ENCODE results near the gene BBC3.
A peak's percentile ranks its signal among the peaks of the same experiment; 100 is the strongest.

DNA sequence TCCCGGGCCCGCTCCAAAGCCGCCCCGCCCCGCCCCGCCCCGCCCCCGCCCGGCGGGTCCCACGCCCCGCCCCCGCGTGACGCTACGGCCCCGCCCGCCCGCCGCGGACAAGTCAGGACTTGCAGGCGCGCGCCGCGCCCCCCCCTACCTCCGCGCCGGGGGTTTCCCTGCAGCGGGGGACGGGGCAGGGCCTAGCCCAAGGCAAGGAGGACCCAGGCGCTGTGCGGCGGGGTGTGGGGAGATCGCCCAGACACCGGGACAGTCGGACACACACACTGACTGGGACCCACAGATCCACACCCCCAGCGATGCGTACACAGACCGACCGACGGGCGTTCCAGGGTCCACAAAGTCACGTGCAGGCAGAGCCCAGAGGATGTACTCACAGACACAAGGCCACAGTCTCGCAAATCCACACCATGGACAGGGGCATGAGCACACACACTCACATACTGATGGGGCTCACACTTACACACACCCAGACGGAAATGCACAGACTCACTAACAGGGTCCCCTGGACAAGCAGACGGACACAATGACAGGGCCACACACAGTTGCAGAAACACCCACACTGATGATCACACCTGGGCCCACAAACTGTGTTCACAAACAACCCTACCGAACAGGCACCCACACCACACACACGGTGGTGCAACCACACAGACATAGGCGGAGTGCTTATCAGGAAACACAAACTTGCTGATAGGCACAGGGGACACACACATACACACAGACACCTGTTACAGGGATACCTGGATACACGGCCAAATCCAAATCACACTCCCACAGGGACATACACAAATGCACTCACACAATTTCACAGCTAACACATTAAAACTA is 436 bp upstream of the BBC3 start:
- TF ChIP-seq POLR2A (IDR thresholded peaks at IDR 0.05; ENCODE audit: low read depth, low read length) (peak; percentile 68; the same call in 1 of the 2 replicates), RAD21 (IDR thresholded peaks at IDR 0.05; ENCODE audit: low read length) (no peak), CHD1 (IDR thresholded peaks at IDR 0.05; ENCODE audit: low read depth, low read length) (no peak), MAFK (IDR thresholded peaks at IDR 0.05; ENCODE audit: low read depth, low read length) (no peak), RCOR1 (IDR thresholded peaks at IDR 0.05; ENCODE audit: insufficient replicate concordance, low read length) (no peak), BHLHE40 (IDR thresholded peaks at IDR 0.05; ENCODE audit: low read depth, low read length) (peak; percentile 95), FOS (IDR thresholded peaks at IDR 0.05; ENCODE audit: low read depth, low read length) (no peak), SMC3 (IDR thresholded peaks at IDR 0.05; ENCODE audit: low read depth, low read length) (no peak), RFX5 (IDR thresholded peaks at IDR 0.05; ENCODE audit: low read depth, low read length) (no peak), MXI1 (IDR thresholded peaks at IDR 0.05; ENCODE audit: borderline replicate concordance, low read depth, low read length) (peak; percentile 78), CEBPB (IDR thresholded peaks at IDR 0.05; ENCODE audit: low read depth, low read length) (no peak)
- TF ChIP-seq, protein P1, sequence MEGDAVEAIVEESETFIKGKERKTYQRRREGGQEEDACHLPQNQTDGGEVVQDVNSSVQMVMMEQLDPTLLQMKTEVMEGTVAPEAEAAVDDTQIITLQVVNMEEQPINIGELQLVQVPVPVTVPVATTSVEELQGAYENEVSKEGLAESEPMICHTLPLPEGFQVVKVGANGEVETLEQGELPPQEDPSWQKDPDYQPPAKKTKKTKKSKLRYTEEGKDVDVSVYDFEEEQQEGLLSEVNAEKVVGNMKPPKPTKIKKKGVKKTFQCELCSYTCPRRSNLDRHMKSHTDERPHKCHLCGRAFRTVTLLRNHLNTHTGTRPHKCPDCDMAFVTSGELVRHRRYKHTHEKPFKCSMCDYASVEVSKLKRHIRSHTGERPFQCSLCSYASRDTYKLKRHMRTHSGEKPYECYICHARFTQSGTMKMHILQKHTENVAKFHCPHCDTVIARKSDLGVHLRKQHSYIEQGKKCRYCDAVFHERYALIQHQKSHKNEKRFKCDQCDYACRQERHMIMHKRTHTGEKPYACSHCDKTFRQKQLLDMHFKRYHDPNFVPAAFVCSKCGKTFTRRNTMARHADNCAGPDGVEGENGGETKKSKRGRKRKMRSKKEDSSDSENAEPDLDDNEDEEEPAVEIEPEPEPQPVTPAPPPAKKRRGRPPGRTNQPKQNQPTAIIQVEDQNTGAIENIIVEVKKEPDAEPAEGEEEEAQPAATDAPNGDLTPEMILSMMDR (conservative IDR thresholded peaks at IDR 0.05; ENCODE audit: low read depth, low read length) = no peak
- TF ChIP-seq, protein P2, sequence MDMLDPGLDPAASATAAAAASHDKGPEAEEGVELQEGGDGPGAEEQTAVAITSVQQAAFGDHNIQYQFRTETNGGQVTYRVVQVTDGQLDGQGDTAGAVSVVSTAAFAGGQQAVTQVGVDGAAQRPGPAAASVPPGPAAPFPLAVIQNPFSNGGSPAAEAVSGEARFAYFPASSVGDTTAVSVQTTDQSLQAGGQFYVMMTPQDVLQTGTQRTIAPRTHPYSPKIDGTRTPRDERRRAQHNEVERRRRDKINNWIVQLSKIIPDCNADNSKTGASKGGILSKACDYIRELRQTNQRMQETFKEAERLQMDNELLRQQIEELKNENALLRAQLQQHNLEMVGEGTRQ (IDR thresholded peaks at IDR 0.05; ENCODE audit: low read depth, low read length) = peak; percentile 92
